Measurements from ENCODE around the gene OOSP1. TPM values are rescaled to one million over a fixed set of nuclear protein-coding genes. Genes with fewer than 3 reads are reported as not detected.

The OOSP1 gene
- total and polyA plus RNA-seq, 7 donors = not detected

DNA sequence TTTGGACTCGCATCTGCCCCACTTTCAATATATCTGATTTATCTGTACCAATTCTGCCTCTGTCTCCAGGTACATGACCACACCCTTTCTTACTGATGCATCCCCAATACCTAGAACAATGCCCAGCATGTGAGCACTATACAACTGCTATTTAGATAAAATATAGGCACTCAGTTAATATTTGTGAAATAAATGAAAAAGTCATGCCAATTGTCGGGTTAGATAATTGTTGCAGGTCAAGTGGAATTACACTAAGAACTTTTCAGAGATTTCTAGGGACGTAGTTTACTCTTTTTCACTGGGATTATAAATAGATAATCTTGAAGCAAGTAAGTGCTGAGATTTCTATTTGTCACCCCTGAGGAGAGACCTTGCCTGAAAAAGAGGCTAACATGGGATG, 46.1 kb downstream of the OOSP1 start:
- H3K27ac ChIP-seq = no peak overlapping the region
- no peak for TF ChIP-seq POLR2AphosphoS5 (IDR thresholded peaks at IDR 0.05)
- no peak for TF ChIP-seq EP300 (IDR thresholded peaks at IDR 0.05)
- TF ChIP-seq POLR2A (IDR thresholded peaks at IDR 0.05) = no peak
- TF ChIP-seq, protein P1, sequence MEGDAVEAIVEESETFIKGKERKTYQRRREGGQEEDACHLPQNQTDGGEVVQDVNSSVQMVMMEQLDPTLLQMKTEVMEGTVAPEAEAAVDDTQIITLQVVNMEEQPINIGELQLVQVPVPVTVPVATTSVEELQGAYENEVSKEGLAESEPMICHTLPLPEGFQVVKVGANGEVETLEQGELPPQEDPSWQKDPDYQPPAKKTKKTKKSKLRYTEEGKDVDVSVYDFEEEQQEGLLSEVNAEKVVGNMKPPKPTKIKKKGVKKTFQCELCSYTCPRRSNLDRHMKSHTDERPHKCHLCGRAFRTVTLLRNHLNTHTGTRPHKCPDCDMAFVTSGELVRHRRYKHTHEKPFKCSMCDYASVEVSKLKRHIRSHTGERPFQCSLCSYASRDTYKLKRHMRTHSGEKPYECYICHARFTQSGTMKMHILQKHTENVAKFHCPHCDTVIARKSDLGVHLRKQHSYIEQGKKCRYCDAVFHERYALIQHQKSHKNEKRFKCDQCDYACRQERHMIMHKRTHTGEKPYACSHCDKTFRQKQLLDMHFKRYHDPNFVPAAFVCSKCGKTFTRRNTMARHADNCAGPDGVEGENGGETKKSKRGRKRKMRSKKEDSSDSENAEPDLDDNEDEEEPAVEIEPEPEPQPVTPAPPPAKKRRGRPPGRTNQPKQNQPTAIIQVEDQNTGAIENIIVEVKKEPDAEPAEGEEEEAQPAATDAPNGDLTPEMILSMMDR (IDR thresholded peaks at IDR 0.05) = no peak
- 90 to 94% methylated on average over 3 of the region's 3 CpGs for WGBS, 2 donors
- H3K27me3 ChIP-seq = no peaks in the 10 kb centered on the region
- H3K4me1 ChIP-seq = no peaks in the 10 kb centered on the region
- H3K9me3 ChIP-seq = no peaks in the 10 kb centered on the region
- intact Hi-C loops (cut with DNase I) = no loop called here
- H3K4me3 ChIP-seq = no peak overlapping the region
- no peak for DNase-seq
- no peaks in the 10 kb centered on the region for H3K36me3 ChIP-seq

DNA sequence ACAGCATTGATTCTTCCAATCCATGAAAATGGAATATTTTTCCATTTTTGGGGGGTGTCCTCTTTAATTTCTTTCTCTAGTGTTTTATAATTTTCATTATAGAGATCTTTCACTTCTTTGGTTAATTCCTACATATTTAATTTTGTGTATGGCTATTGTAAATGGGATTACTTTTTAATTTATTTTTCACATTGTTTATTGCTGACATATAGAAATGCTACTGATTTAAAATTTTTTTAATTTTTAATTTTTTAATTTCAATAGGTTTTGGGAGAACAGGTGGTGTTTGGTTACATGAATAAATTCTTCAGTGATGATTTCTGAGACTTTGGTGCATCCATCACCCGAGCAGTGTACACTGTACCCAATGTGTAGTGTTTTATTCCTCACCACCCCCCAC, 52.2 kb downstream of the OOSP1 start:
- Histone ChIP-seq H3K4me1 (no peaks in the 10 kb centered on the region), H3K4me3 (no peak overlapping the region), H3K9me3 (no peaks in the 10 kb centered on the region), H3K36me3 (no peaks in the 10 kb centered on the region), H3K27ac (no peak overlapping the region), H3K27me3 (no peaks in the 10 kb centered on the region)
- WGBS, 2 donors = 80 to 88% methylated on average over 1 of the region's 1 CpG
- no peak for DNase-seq
- no peak for TF ChIP-seq EP300 (IDR thresholded peaks at IDR 0.05)
- no peak for TF ChIP-seq POLR2A (IDR thresholded peaks at IDR 0.05)
- TF ChIP-seq, protein P1 (IDR thresholded peaks at IDR 0.05) = no peak
- TF ChIP-seq POLR2AphosphoS5 (IDR thresholded peaks at IDR 0.05) = no peak
- intact Hi-C loops (cut with DNase I) = no loop called here

DNA sequence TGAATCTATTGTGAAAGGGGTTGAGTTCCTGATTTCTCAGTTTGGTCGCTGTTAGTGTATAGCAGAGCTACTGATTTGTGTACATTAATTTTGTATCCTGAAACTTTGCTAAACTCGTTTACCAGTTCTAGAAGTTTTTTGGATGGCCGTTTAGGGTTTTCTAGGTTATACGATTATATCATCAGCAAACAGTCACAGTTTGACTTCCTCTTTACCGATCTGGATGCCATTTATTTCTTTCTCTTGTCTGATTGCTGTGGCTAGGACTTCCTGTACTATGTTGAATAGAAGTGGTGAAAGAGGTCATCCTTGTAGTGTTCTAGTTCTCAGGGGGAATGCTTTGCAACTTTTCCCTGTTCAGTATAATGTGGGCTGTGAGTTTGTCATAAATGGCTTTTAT, 54.2 kb downstream of the OOSP1 start:
- Histone ChIP-seq H3K27me3 (no peaks in the 10 kb centered on the region), H3K9me3 (no peaks in the 10 kb centered on the region), H3K27ac (no peak overlapping the region), H3K4me3 (no peak overlapping the region), H3K4me1 (no peaks in the 10 kb centered on the region), H3K36me3 (no peaks in the 10 kb centered on the region)
- no peak for DNase-seq
- 54 to 70% methylated on average over 5 of the region's 5 CpGs for WGBS, 2 donors
- TF ChIP-seq POLR2AphosphoS5 (IDR thresholded peaks at IDR 0.05) (no peak), POLR2A (IDR thresholded peaks at IDR 0.05) (no peak), EP300 (IDR thresholded peaks at IDR 0.05) (no peak)
- TF ChIP-seq, protein P1 (IDR thresholded peaks at IDR 0.05) = no peak
- intact Hi-C loops (cut with DNase I) = no loop called here

DNA sequence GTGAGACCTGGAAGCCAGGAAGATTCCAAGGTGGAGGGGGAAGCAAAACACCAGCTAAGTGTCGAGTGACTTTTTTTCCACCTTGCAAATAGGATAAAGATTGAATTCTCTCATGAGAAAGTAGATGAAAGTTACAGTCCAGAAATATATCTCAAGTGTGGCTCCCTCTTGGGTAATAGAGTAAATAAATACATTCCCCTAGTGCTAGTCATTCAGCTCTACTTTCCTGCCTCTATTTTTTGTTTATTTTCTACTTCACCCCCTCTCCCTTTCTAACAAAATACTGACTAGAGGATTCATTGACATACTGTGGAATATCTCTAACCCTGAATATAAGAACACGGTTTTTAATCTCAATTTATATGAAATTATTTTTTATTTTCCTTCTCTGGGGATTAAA, 59.6 kb downstream of the OOSP1 start:
- Histone ChIP-seq H3K4me1 (no peaks in the 10 kb centered on the region), H3K27me3 (no peaks in the 10 kb centered on the region), H3K36me3 (no peaks in the 10 kb centered on the region), H3K4me3 (no peak overlapping the region), H3K9me3 (no peaks in the 10 kb centered on the region), H3K27ac (no peak overlapping the region)
- WGBS, 2 donors = 84 to 89% methylated on average over 2 of the region's 2 CpGs
- no peak for TF ChIP-seq POLR2AphosphoS5 (IDR thresholded peaks at IDR 0.05)
- TF ChIP-seq, protein P1 (IDR thresholded peaks at IDR 0.05) = no peak
- TF ChIP-seq EP300 (IDR thresholded peaks at IDR 0.05) = no peak
- no peak for TF ChIP-seq POLR2A (IDR thresholded peaks at IDR 0.05)
- no peak for DNase-seq
- intact Hi-C loops (cut with DNase I) = no loop called here

DNA sequence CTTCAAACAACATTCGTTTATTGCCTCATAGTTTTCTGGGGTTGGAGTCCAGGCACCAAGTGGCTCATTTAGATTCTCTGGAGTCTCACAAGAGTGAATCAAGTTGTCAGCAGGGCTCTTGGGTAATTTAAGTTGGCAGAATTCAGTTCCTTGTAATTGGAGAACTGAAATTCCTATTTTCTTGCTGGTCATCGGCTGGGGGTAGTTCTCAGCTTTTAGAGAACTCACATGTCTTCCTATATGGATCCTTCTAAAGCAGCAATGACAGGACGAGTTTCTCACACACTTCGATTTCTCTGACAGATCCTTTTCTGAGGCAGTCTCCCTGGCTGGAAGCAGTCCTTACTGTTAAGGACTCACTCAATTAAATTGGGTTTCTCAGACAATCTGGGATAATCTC, 61.5 kb downstream of the OOSP1 start:
- no peak for DNase-seq
- WGBS, 2 donors = 73 to 88% methylated on average over 4 of the region's 4 CpGs
- intact Hi-C loops (cut with DNase I) = no loop called here
- Histone ChIP-seq H3K27me3 (no peaks in the 10 kb centered on the region), H3K4me1 (no peaks in the 10 kb centered on the region), H3K4me3 (no peak overlapping the region), H3K36me3 (no peaks in the 10 kb centered on the region), H3K9me3 (no peaks in the 10 kb centered on the region), H3K27ac (no peak overlapping the region)
- TF ChIP-seq, protein P1 (IDR thresholded peaks at IDR 0.05) = no peak
- no peak for TF ChIP-seq POLR2A (IDR thresholded peaks at IDR 0.05)
- no peak for TF ChIP-seq POLR2AphosphoS5 (IDR thresholded peaks at IDR 0.05)
- no peak for TF ChIP-seq EP300 (IDR thresholded peaks at IDR 0.05)
